ENCODE results near the gene GALNT1.

Gene GALNT1

GRCh38 chr18:35610724-35611123 lies 29.2 kb downstream of the GALNT1 start:
- no peaks in the 10 kb centered on the region for H3K9me3 ChIP-seq
- TF ChIP-seq CTCF (IDR thresholded peaks at IDR 0.05): no peak
- no peak overlapping the region for H3K4me3 ChIP-seq (ENCODE audit: low read depth in 1 of 2, low read length in 1 of 2)
- peaks cover 3 to 16% of the 10 kb centered on the region in 2 experiments for H3K4me1 ChIP-seq (ENCODE audit: control insufficient read depth in 1 of 2, insufficient read depth in 1 of 2, low read depth in 1 of 2, low read length in 1 of 2)
- no peaks in the 10 kb centered on the region for H3K36me3 ChIP-seq
- H3K27ac ChIP-seq: no peak overlapping the region
- H3K27me3 ChIP-seq: no peaks in the 10 kb centered on the region

- H3K36me3 ChIP-seq: no peaks in the 10 kb centered on the region
- peaks cover 11 to 16% of the 10 kb centered on the region in 2 experiments for H3K4me1 ChIP-seq (ENCODE audit: control insufficient read depth in 1 of 2, insufficient read depth in 1 of 2, low read depth in 1 of 2, low read length in 1 of 2)
- no peak overlapping the region for H3K27ac ChIP-seq
- no peak for TF ChIP-seq CTCF (IDR thresholded peaks at IDR 0.05)
- no peaks in the 10 kb centered on the region for H3K27me3 ChIP-seq
- no peaks in the 10 kb centered on the region for H3K9me3 ChIP-seq
- H3K4me3 ChIP-seq (ENCODE audit: low read depth in 1 of 2, low read length in 1 of 2): no peak overlapping the region
Measured at GRCh38 chr18:35611518-35611917, 30.0 kb downstream of the GALNT1 start.

GRCh38 chr18:35616074-35616473 lies 34.5 kb downstream of the GALNT1 start:
- Histone ChIP-seq H3K27me3 (no peaks in the 10 kb centered on the region), H3K27ac (peak overlapping the region; percentile 91), H3K36me3 (no peaks in the 10 kb centered on the region), H3K4me3 (ENCODE audit: low read depth in 1 of 2, low read length in 1 of 2) (no peak overlapping the region), H3K4me1 (ENCODE audit: control insufficient read depth in 1 of 2, insufficient read depth in 1 of 2, low read depth in 1 of 2, low read length in 1 of 2) (peaks cover 28 to 38% of the 10 kb centered on the region in 2 experiments), H3K9me3 (no peaks in the 10 kb centered on the region)
- TF ChIP-seq CTCF (IDR thresholded peaks at IDR 0.05): no peak

GRCh38 chr18:35616664-35617423 lies 35.3 kb downstream of the GALNT1 start:
- Histone ChIP-seq H3K27ac (peak overlapping the region; percentile 91), H3K36me3 (no peaks in the 10 kb centered on the region), H3K4me3 (ENCODE audit: low read depth in 1 of 2, low read length in 1 of 2) (peak overlapping the region in 1 of 2 experiments; percentile 34), H3K9me3 (no peaks in the 10 kb centered on the region), H3K27me3 (no peaks in the 10 kb centered on the region), H3K4me1 (ENCODE audit: control insufficient read depth in 1 of 2, insufficient read depth in 1 of 2, low read depth in 1 of 2, low read length in 1 of 2) (peaks cover 33 to 38% of the 10 kb centered on the region in 2 experiments)
- TF ChIP-seq CTCF (IDR thresholded peaks at IDR 0.05): peak; percentile 21

- Histone ChIP-seq H3K4me3 (ENCODE audit: low read depth in 1 of 2, low read length in 1 of 2) (no peak overlapping the region), H3K9me3 (no peaks in the 10 kb centered on the region), H3K27ac (peak overlapping the region; percentile 91), H3K36me3 (no peaks in the 10 kb centered on the region), H3K4me1 (ENCODE audit: control insufficient read depth in 1 of 2, insufficient read depth in 1 of 2, low read depth in 1 of 2, low read length in 1 of 2) (peaks cover 44 to 45% of the 10 kb centered on the region in 2 experiments), H3K27me3 (no peaks in the 10 kb centered on the region)
- no peak for TF ChIP-seq CTCF (IDR thresholded peaks at IDR 0.05)
Measured at GRCh38 chr18:35617865-35618264, 36.3 kb downstream of the GALNT1 start.
